SK-N-SH (cell line): ENCODE data around the gene ARID1B. TPM values are rescaled to one million over a fixed set of nuclear protein-coding genes. Genes with fewer than 3 reads are reported as not detected.

Experiments
- CTCF ChIA-PET: fragments of 300-600, 350-600 bp; formaldehyde crosslinking; extraction: SDS; loops from one replicate; lab custom pipeline; 2021; lab: Yijun Ruan, JAX
- POLR2A ChIA-PET: fragments of 350-600 bp; sonication (Branson Sonifier 250); formaldehyde crosslinking; extraction: SDS; loops from one replicate; lab custom pipeline; 2020; ENCODE audit warnings: antibody characterized with exemption, inconsistent platforms; lab: Yijun Ruan, JAX
- DNase-seq: peaks from one replicate; pipeline ENCODE4 v3.0.0; 2012
- H2AFZ ChIP-seq: fragments of 200-600 bp; sonication (generic); 2 replicates; pipeline ENCODE4 v1.8.1; 2016; ENCODE audit warnings: antibody characterized with exemption, mild to moderate bottlenecking, low read depth
- H3F3A ChIP-seq: fragments of 200-600 bp; sonication (generic); replicated peaks from 2 replicates; pipeline ENCODE3; 2016; ENCODE audit warnings: antibody characterized with exemption, mild to moderate bottlenecking; ENCODE audit not compliant: insufficient read depth
- H3K27ac ChIP-seq, 2 experiments: fragments of 200-500 bp in 1 of 2; fragments of 200-600 bp in 1 of 2; sonication (Bioruptor generic) in 1 of 2; sonication (generic), shearing (Covaris generic) in 1 of 2; 2 replicates each; pipeline versions ENCODE4 v1.5.1 to v1.6.1; 2014 to 2016; ENCODE audit warnings: low read depth in 2 of 2, inconsistent platforms in 1 of 2, low read length in 1 of 2, mild to moderate bottlenecking in 1 of 2, mixed read lengths in 1 of 2
- H3K27me3 ChIP-seq: fragments of 200-600 bp; sonication (generic), shearing (Covaris generic); 2 replicates; pipeline ENCODE4 v1.6.1; 2016; ENCODE audit warnings: mixed run types; ENCODE audit not compliant: insufficient read depth
- H3K36me3 ChIP-seq, 2 experiments: fragments of 200-500 bp in 1 of 2; fragments of 200-600 bp in 1 of 2; sonication (Bioruptor generic) in 1 of 2; sonication (generic) in 1 of 2; replicated peaks in 1 of 2; 2 replicates each; pipeline versions ENCODE3 to v1.5.1; 2014 to 2016; ENCODE audit warnings: low read length in 1 of 2, mild to moderate bottlenecking in 1 of 2; ENCODE audit not compliant: insufficient read depth in 2 of 2, control insufficient read depth in 1 of 2
- H3K4me1 ChIP-seq, 2 experiments: fragments of 200-500 bp in 1 of 2; fragments of 200-600 bp in 1 of 2; sonication (Bioruptor generic) in 1 of 2; sonication (generic), shearing (Covaris generic) in 1 of 2; 2 replicates each; pipeline versions ENCODE4 v1.5.1 to v1.6.1; 2014 to 2016; ENCODE audit warnings: low read depth in 1 of 2, low read length in 1 of 2, mixed run types in 1 of 2; ENCODE audit not compliant: insufficient read depth in 2 of 2, control insufficient read depth in 1 of 2
- H3K4me2 ChIP-seq: fragments of 200-600 bp; sonication (generic), shearing (Covaris generic); 2 replicates; pipeline ENCODE4 v1.6.1; 2017; ENCODE audit warnings: mixed run types
- H3K4me3 ChIP-seq, 2 experiments: fragments of 200-500 bp in 1 of 2; fragments of 200-600 bp in 1 of 2; sonication (Bioruptor generic) in 1 of 2; sonication (generic), shearing (Covaris generic) in 1 of 2; 2 replicates each; pipeline versions ENCODE4 v1.5.1 to v1.8.1; 2014 to 2016; ENCODE audit warnings: low read depth in 2 of 2, inconsistent platforms in 1 of 2, low read length in 1 of 2, mild to moderate bottlenecking in 1 of 2, mixed read lengths in 1 of 2, moderate library complexity in 1 of 2
- H3K79me2 ChIP-seq: fragments of 200-600 bp; sonication (generic); 2 replicates; pipeline ENCODE4 v1.8.1; 2017; ENCODE audit warnings: mild to moderate bottlenecking; ENCODE audit not compliant: insufficient read depth
- H3K9ac ChIP-seq: fragments of 200-600 bp; sonication (generic); 2 replicates; pipeline ENCODE4 v1.6.1; 2017; ENCODE audit warnings: mixed run types
- H3K9me2 ChIP-seq: fragments of 200-600 bp; sonication (generic); 2 replicates; pipeline ENCODE4 v1.6.1; 2017; ENCODE audit warnings: mixed run types
- H3K9me3 ChIP-seq: fragments of 200-600 bp; sonication (generic); 2 replicates; pipeline ENCODE4 v1.6.1; 2017; ENCODE audit warnings: mixed run types, mild to moderate bottlenecking, moderate library complexity
- H4K20me1 ChIP-seq: fragments of 200-600 bp; sonication (generic); 2 replicates; pipeline ENCODE4 v1.6.1; 2017; ENCODE audit warnings: mild to moderate bottlenecking, mixed run types; ENCODE audit not compliant: insufficient read depth
- FOSL2 ChIP-seq: IDR thresholded peaks from 2 replicates; pipeline ENCODE4 v1.4.0; 2012; ENCODE audit warnings: low read depth, mild to moderate bottlenecking, moderate library complexity, borderline replicate concordance
- GABPA ChIP-seq: IDR thresholded peaks from 2 replicates; pipeline ENCODE4 v1.4.0; 2012; ENCODE audit warnings: low read depth, mild to moderate bottlenecking
- MAX ChIP-seq: IDR thresholded peaks from 2 replicates; pipeline ENCODE4 v1.4.0; 2012; ENCODE audit warnings: low read depth
- MEF2A ChIP-seq: IDR thresholded peaks from 2 replicates; pipeline ENCODE4 v1.4.0; 2012; ENCODE audit warnings: low read depth, borderline replicate concordance
- MXI1 ChIP-seq: IDR thresholded peaks from 2 replicates; pipeline ENCODE4 v1.6.1; 2012; ENCODE audit warnings: mild to moderate bottlenecking, low read depth, low read length, improper control_type of control experiment
- NRF1 ChIP-seq: IDR thresholded peaks from 2 replicates; pipeline ENCODE4 v1.6.1; 2012; ENCODE audit warnings: low read depth, mild to moderate bottlenecking, low read length
- PBX3 ChIP-seq: IDR thresholded peaks from 2 replicates; pipeline ENCODE4; 2012
- SMC3 ChIP-seq: IDR thresholded peaks from 2 replicates; pipeline ENCODE4 v1.6.1; 2012; ENCODE audit warnings: low read depth, low read length, improper control_type of control experiment
- TCF12 ChIP-seq: IDR thresholded peaks from 2 replicates; pipeline ENCODE4 v1.4.0; 2012
- USF1 ChIP-seq: IDR thresholded peaks from 2 replicates; pipeline ENCODE4 v1.4.0; 2012; ENCODE audit warnings: low read depth, borderline replicate concordance
- YY1 ChIP-seq: IDR thresholded peaks from 2 replicates; pipeline ENCODE4 v1.4.0; 2012; ENCODE audit warnings: low read depth, mild to moderate bottlenecking
- WGBS: methylation state at CpG from one replicate; pipeline ENCODE4 v1.1.6; 2017; ENCODE audit warnings: low lambda C conversion rate; 5-methylcytosine and 5-hydroxymethylcytosine counted together
- polyA plus RNA-seq, 3 experiments: library from polyadenylated mRNA; depleted of rRNA; stranded (reverse); fragments of >200 nt; gene quantifications; 2 replicates each; pipeline ENCODE4 v1.2.3, GENCODE V29; 2012
- TF ChIP-seq, protein P1 (sequence below): fragments of 150-350 bp; IDR thresholded peaks from 2 replicates; pipeline ENCODE4 v1.6.1; 2016; ENCODE audit warnings: mild to moderate bottlenecking, low read depth, low read length

ARID1B gene
- polyA plus RNA-seq, 1 of the 3 experiments (the other 2 are of a cell fraction) = 13.6 TPM

DNA sequence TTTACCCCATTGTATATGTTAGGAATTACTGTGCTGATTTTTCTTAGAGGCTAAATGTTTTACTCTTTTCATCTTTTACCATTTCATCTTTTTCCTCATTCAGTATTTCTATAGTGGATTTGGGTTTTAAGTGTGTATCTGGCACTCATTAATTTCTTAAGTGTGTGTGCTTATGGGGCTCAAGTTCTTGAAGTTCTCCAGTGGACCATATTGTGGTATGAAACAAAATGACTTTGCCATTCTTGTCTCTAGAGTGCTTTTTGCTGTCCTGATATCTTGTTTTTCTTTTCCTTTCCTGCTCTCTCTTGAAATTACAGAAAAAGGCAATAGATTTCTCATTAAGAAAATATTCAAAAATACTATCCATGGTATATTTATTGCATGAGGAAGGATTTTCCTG is 123.1 kb downstream of the ARID1B start:
- Histone ChIP-seq H3K27ac (no peak overlapping the region; a peak in 1 of 4 replicates), H3K27me3 (no peaks in the 10 kb centered on the region), H3K4me3 (no peak overlapping the region), H3K79me2 (peaks cover 77% of the 10 kb centered on the region), H3K4me1 (peaks cover 0 to 20% of the 10 kb centered on the region in 2 experiments; a peak in 2 of 4 replicates), H3K9me3 (no peaks in the 10 kb centered on the region), H3F3A (peaks cover 8% of the 10 kb centered on the region), H2AFZ (no peak overlapping the region), H3K36me3 (peaks cover 10 to 11% of the 10 kb centered on the region in 2 experiments), H3K9ac (no peak overlapping the region), H3K4me2 (no peak overlapping the region), H4K20me1 (peaks cover 58% of the 10 kb centered on the region), H3K9me2 (no peaks in the 10 kb centered on the region)
- ChIA-PET POLR2A (no interaction called here), CTCF (interaction anchor here (1.5 kb wide), 1 partner anchor 10 kb away, joined by 7 read pairs; no protein-coding TSS in a partner anchor)
- no peak for TF ChIP-seq GABPA
- no peak for TF ChIP-seq YY1
- TF ChIP-seq FOSL2 = no peak
- no peak for TF ChIP-seq MEF2A
- TF ChIP-seq, protein P1, sequence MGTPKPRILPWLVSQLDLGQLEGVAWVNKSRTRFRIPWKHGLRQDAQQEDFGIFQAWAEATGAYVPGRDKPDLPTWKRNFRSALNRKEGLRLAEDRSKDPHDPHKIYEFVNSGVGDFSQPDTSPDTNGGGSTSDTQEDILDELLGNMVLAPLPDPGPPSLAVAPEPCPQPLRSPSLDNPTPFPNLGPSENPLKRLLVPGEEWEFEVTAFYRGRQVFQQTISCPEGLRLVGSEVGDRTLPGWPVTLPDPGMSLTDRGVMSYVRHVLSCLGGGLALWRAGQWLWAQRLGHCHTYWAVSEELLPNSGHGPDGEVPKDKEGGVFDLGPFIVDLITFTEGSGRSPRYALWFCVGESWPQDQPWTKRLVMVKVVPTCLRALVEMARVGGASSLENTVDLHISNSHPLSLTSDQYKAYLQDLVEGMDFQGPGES = no peak
- TF ChIP-seq USF1 = no peak
- no peak for TF ChIP-seq SMC3
- no peak for TF ChIP-seq MXI1
- TF ChIP-seq MAX = no peak
- no peak for DNase-seq

DNA sequence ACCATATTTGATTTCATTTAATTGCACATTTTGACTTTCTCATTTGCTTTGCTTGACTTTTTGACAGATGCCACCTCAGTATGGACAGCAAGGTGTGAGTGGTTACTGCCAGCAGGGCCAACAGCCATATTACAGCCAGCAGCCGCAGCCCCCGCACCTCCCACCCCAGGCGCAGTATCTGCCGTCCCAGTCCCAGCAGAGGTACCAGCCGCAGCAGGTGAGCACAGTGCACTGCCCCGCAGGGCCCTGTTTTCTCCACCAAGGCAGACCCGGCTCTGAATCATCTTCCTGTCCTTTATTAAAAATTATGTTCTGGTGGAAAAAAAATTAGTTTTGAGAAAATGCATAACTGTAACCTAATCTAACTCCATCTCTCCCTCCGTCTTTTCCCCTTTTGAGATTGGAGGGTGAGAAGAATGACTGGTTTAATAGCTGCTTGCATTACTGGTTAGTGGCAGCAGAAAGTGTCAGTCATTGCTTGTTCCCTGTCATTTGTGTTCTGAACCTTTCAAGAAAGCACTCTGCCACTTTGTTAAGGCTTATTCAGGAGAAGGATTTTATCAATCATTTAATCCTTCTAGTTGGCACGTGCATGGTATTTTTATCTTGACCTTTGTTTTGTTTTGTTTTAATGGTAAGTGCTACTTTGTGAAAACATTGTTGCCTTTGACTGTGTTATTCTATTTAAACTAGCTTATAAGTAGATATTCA is 124.3 kb downstream of the ARID1B start:
- peaks cover 52% of the 10 kb centered on the region for H4K20me1 ChIP-seq
- H3K79me2 ChIP-seq = peaks cover 75% of the 10 kb centered on the region
- no peaks in the 10 kb centered on the region for H3K27me3 ChIP-seq
- peak; percentile 26; the same call in 1 of the 2 replicates for TF ChIP-seq PBX3
- TF ChIP-seq NRF1 = no peak
- 0 out of 2 replicates have a peak, but pooled peaks have one; percentile 5 for TF ChIP-seq FOSL2
- TF ChIP-seq GABPA = no peak
- peak; percentile 10; the same call in 1 of the 2 replicates for TF ChIP-seq TCF12
- H3K9me2 ChIP-seq = no peaks in the 10 kb centered on the region
- no peak overlapping the region for H3K4me3 ChIP-seq
- peaks cover 8% of the 10 kb centered on the region for H3F3A ChIP-seq
- peaks cover 0 to 20% of the 10 kb centered on the region in 2 experiments; a peak in 2 of 4 replicates for H3K4me1 ChIP-seq
- ChIA-PET POLR2A (no interaction called here), CTCF (interaction anchor here (0.8 to 1.1 kb wide), 2 partner anchors 15 to 42 kb away, joined by 3 read pairs; no protein-coding TSS in a partner anchor)
- no peak overlapping the region for H3K9ac ChIP-seq
- H3K9me3 ChIP-seq = no peaks in the 10 kb centered on the region
- no peak overlapping the region; the same call in 1 of the 2 replicates for H3K4me2 ChIP-seq
- no peak overlapping the region for H2AFZ ChIP-seq
- peak overlapping the region; percentile 43; a peak in 2 of 4 replicates for H3K27ac ChIP-seq
- peak; percentile 41 for DNase-seq
- peaks cover 11 to 12% of the 10 kb centered on the region in 2 experiments for H3K36me3 ChIP-seq
- 51% methylated on average over 9 of the region's 9 CpGs for WGBS
